ENCODE measurements around the gene C16orf74.

Gene C16orf74

GRCh38 chr16:85774136-85774535 lies 23.2 kb upstream of the C16orf74 start:
- no peak for DNase-seq

- no peak for DNase-seq
Observed at GRCh38 chr16:85773044-85773443, 22.1 kb upstream of the C16orf74 start.

GRCh38 chr16:85770741-85771140 lies 19.8 kb upstream of the C16orf74 start:
- no peak for DNase-seq

GRCh38 chr16:85768199-85768598 lies 17.3 kb upstream of the C16orf74 start:
- no peak for DNase-seq

- DNase-seq, result no peak
Observed at GRCh38 chr16:85767531-85767930, 16.6 kb upstream of the C16orf74 start.

GRCh38 chr16:85765767-85766166 lies 14.9 kb upstream of the C16orf74 start:
- no peak for DNase-seq

- DNase-seq, result no peak
Observed at GRCh38 chr16:85765211-85765610, 14.3 kb upstream of the C16orf74 start.

- DNase-seq, result no peak
Observed at GRCh38 chr16:85763616-85764015, 12.7 kb upstream of the C16orf74 start.

- no peak for DNase-seq
Observed at GRCh38 chr16:85762970-85763369, 12.1 kb upstream of the C16orf74 start.

GRCh38 chr16:85761861-85762260 lies 11.0 kb upstream of the C16orf74 start:
- no peak for DNase-seq

GRCh38 chr16:85759631-85760419 lies 8.9 kb upstream of the C16orf74 start:
- no peak for DNase-seq

GRCh38 chr16:85759136-85759535 lies 8.2 kb upstream of the C16orf74 start:
- no peak for DNase-seq

GRCh38 chr16:85757341-85757822 lies 6.5 kb upstream of the C16orf74 start:
- DNase-seq, result no peak

- DNase-seq, result no peak
Observed at GRCh38 chr16:85755929-85756768, 5.3 kb upstream of the C16orf74 start.

- no peak for DNase-seq
Observed at GRCh38 chr16:85754413-85754812, 3.5 kb upstream of the C16orf74 start.

- DNase-seq, result no peak
Observed at GRCh38 chr16:85753976-85754375, 3.1 kb upstream of the C16orf74 start.

GRCh38 chr16:85753559-85753958 lies 2.7 kb upstream of the C16orf74 start:
- DNase-seq, result no peak

- DNase-seq, result peak in 1 of 2 experiments; percentile 28
Observed at GRCh38 chr16:85752511-85753420, 1.9 kb upstream of the C16orf74 start.

- DNase-seq, result no peak
Observed at GRCh38 chr16:85751698-85752501, 1.0 kb upstream of the C16orf74 start.

GRCh38 chr16:85750146-85750826 lies 610 bp downstream of the C16orf74 start:
- no peak for DNase-seq

- no peak for DNase-seq
Observed at GRCh38 chr16:85749771-85750145, 1.1 kb downstream of the C16orf74 start.

Data from NCI-H446 (cell line).